GM18511 (cell line): ENCODE measurements around the gene PRDM10.

Source experiments
- ATAC-seq: cut with Tn5 transposase; IDR thresholded peaks from one replicate; pipeline ENCODE4 v1.9.1; 2021; ENCODE audit warnings: mild to moderate bottlenecking, moderate library complexity; ENCODE audit not compliant: unreplicated experiment

Gene PRDM10

GRCh38 chr11:129950101-129951091 lies 52.2 kb downstream of the PRDM10 start:
- no peak for ATAC-seq

- no peak for ATAC-seq
Measured at GRCh38 chr11:129948926-129949466, 53.6 kb downstream of the PRDM10 start.

GRCh38 chr11:129947474-129947873 lies 55.2 kb downstream of the PRDM10 start:
- ATAC-seq = no peak

- ATAC-seq = no peak
Measured at GRCh38 chr11:129946965-129947364, 55.7 kb downstream of the PRDM10 start.

- no peak for ATAC-seq
Measured at GRCh38 chr11:129946256-129946655, 56.4 kb downstream of the PRDM10 start.

GRCh38 chr11:129945373-129945772 lies 57.3 kb downstream of the PRDM10 start:
- no peak for ATAC-seq

GRCh38 chr11:129944696-129945095 lies 57.9 kb downstream of the PRDM10 start:
- ATAC-seq = no peak

GRCh38 chr11:129943036-129943435 lies 59.6 kb downstream of the PRDM10 start:
- no peak for ATAC-seq

GRCh38 chr11:129939510-129939909 lies 63.1 kb downstream of the PRDM10 start:
- ATAC-seq = no peak

GRCh38 chr11:129938764-129939163 lies 63.9 kb downstream of the PRDM10 start:
- ATAC-seq = no peak

- ATAC-seq = no peak
Measured at GRCh38 chr11:129937592-129938238, 64.9 kb downstream of the PRDM10 start.

GRCh38 chr11:129935723-129936122 lies 66.9 kb downstream of the PRDM10 start:
- ATAC-seq = no peak

GRCh38 chr11:129933891-129934290 lies 68.7 kb downstream of the PRDM10 start:
- no peak for ATAC-seq

GRCh38 chr11:129933262-129933661 lies 69.4 kb downstream of the PRDM10 start:
- ATAC-seq = no peak

GRCh38 chr11:129932381-129933067 lies 70.1 kb downstream of the PRDM10 start:
- ATAC-seq = no peak

GRCh38 chr11:129930743-129931142 lies 71.9 kb downstream of the PRDM10 start:
- no peak for ATAC-seq

- no peak for ATAC-seq
Measured at GRCh38 chr11:129930296-129930695, 72.3 kb downstream of the PRDM10 start.

- ATAC-seq = no peak
Measured at GRCh38 chr11:129929721-129930120, 72.9 kb downstream of the PRDM10 start.

GRCh38 chr11:129928923-129929692 lies 73.5 kb downstream of the PRDM10 start:
- no peak for ATAC-seq

- ATAC-seq = no peak
Measured at GRCh38 chr11:129922674-129923073, 80.0 kb downstream of the PRDM10 start.
